ENCODE results near the gene NR5A2. TPM values are rescaled to one million over a fixed set of nuclear protein-coding genes. Genes with fewer than 3 reads are reported as not detected.

NR5A2 gene
- polyA plus RNA-seq: under 1 TPM; 0.31 to 0.37 TPM

GRCh38 chr1:200027264-200027823 lies at the start of gene NR5A2:
TSS of gene NR5A2 (plus strand) at chr1:200027710. CDS start at chr1:200027848, 138 bp downstream.
- no peak within 1 kb of the TSS for H3K27ac ChIP-seq (ENCODE audit: low read depth in 2 of 2, low read length in 1 of 2)
- peak within 1 kb of the TSS in 1 of 2 donors; percentile 46 for H3K4me3 ChIP-seq (ENCODE audit: low read depth in 1 of 2, low read length in 2 of 2)
- 65 to 86% methylated on average over 1 of the region's 1 CpG for WGBS, 2 donors

GRCh38 chr1:199978408-199978940 lies 49.0 kb upstream of the NR5A2 start:
- Histone ChIP-seq H3K27me3 (ENCODE audit: control insufficient read depth in 1 of 2, insufficient read depth in 2 of 2, low read length in 2 of 2) (no peaks in the 10 kb centered on the region), H3K9me3 (ENCODE audit: control insufficient read depth in 2 of 2, insufficient read depth in 1 of 2, low read depth in 1 of 2, low read length in 1 of 2) (no peaks in the 10 kb centered on the region), H3K4me1 (ENCODE audit: control insufficient read depth in 2 of 2, insufficient read depth in 2 of 2, low read length in 1 of 2) (no peaks in the 10 kb centered on the region), H3K4me3 (ENCODE audit: low read depth in 1 of 2, low read length in 2 of 2) (no peak overlapping the region), H3K27ac (ENCODE audit: low read depth in 2 of 2, low read length in 1 of 2) (no peak overlapping the region), H3K36me3 (ENCODE audit: control insufficient read depth in 2 of 2, insufficient read depth in 2 of 2, low read length in 1 of 2) (no peaks in the 10 kb centered on the region)
- 46 to 48% methylated on average over 7 of the region's 7 CpGs for WGBS, 2 donors

More at GRCh38 chr1:200027264-200027823, at the start of gene NR5A2:
- Histone ChIP-seq H3K9me3 (ENCODE audit: control insufficient read depth in 2 of 2, insufficient read depth in 1 of 2, low read depth in 1 of 2, low read length in 1 of 2) (no peaks in the 10 kb centered on the region), H3K36me3 (ENCODE audit: control insufficient read depth in 2 of 2, insufficient read depth in 2 of 2, low read length in 1 of 2) (no peaks in the 10 kb centered on the region), H3K4me1 (ENCODE audit: control insufficient read depth in 2 of 2, insufficient read depth in 2 of 2, low read length in 1 of 2) (peaks cover 3 to 5% of the 10 kb centered on the region in 2 donors), H3K27me3 (ENCODE audit: control insufficient read depth in 1 of 2, insufficient read depth in 2 of 2, low read length in 2 of 2) (peaks cover 3 to 13% of the 10 kb centered on the region in 2 donors)

- WGBS, 2 donors: 67 to 82% methylated on average over 1 of the region's 1 CpG
- Histone ChIP-seq H3K9me3 (ENCODE audit: control insufficient read depth in 2 of 2, insufficient read depth in 1 of 2, low read depth in 1 of 2, low read length in 1 of 2) (no peaks in the 10 kb centered on the region), H3K4me1 (ENCODE audit: control insufficient read depth in 2 of 2, insufficient read depth in 2 of 2, low read length in 1 of 2) (no peaks in the 10 kb centered on the region), H3K4me3 (ENCODE audit: low read depth in 1 of 2, low read length in 2 of 2) (no peak overlapping the region), H3K36me3 (ENCODE audit: control insufficient read depth in 2 of 2, insufficient read depth in 2 of 2, low read length in 1 of 2) (no peaks in the 10 kb centered on the region), H3K27me3 (ENCODE audit: control insufficient read depth in 1 of 2, insufficient read depth in 2 of 2, low read length in 2 of 2) (no peaks in the 10 kb centered on the region), H3K27ac (ENCODE audit: low read depth in 2 of 2, low read length in 1 of 2) (no peak overlapping the region)
Measured at GRCh38 chr1:199979071-199979470, 48.4 kb upstream of the NR5A2 start.

- Histone ChIP-seq H3K27ac (ENCODE audit: low read depth in 2 of 2, low read length in 1 of 2) (no peak overlapping the region), H3K4me3 (ENCODE audit: low read depth in 1 of 2, low read length in 2 of 2) (no peak overlapping the region), H3K9me3 (ENCODE audit: control insufficient read depth in 2 of 2, insufficient read depth in 1 of 2, low read depth in 1 of 2, low read length in 1 of 2) (no peaks in the 10 kb centered on the region), H3K36me3 (ENCODE audit: control insufficient read depth in 2 of 2, insufficient read depth in 2 of 2, low read length in 1 of 2) (no peaks in the 10 kb centered on the region), H3K27me3 (ENCODE audit: control insufficient read depth in 1 of 2, insufficient read depth in 2 of 2, low read length in 2 of 2) (no peaks in the 10 kb centered on the region), H3K4me1 (ENCODE audit: control insufficient read depth in 2 of 2, insufficient read depth in 2 of 2, low read length in 1 of 2) (no peaks in the 10 kb centered on the region)
- WGBS, 2 donors: 98 to 100% methylated on average over 1 of the region's 1 CpG
Measured at GRCh38 chr1:199981584-199981983, 45.9 kb upstream of the NR5A2 start.

GRCh38 chr1:199982606-199983005 lies 44.9 kb upstream of the NR5A2 start:
- 86 to 88% methylated on average over 6 of the region's 6 CpGs for WGBS, 2 donors
- no peaks in the 10 kb centered on the region for H3K27me3 ChIP-seq (ENCODE audit: control insufficient read depth in 1 of 2, insufficient read depth in 2 of 2, low read length in 2 of 2)
- H3K36me3 ChIP-seq (ENCODE audit: control insufficient read depth in 2 of 2, insufficient read depth in 2 of 2, low read length in 1 of 2): no peaks in the 10 kb centered on the region
- H3K27ac ChIP-seq (ENCODE audit: low read depth in 2 of 2, low read length in 1 of 2): no peak overlapping the region
- no peaks in the 10 kb centered on the region for H3K4me1 ChIP-seq (ENCODE audit: control insufficient read depth in 2 of 2, insufficient read depth in 2 of 2, low read length in 1 of 2)
- no peak overlapping the region for H3K4me3 ChIP-seq (ENCODE audit: low read depth in 1 of 2, low read length in 2 of 2)
- no peaks in the 10 kb centered on the region for H3K9me3 ChIP-seq (ENCODE audit: control insufficient read depth in 2 of 2, insufficient read depth in 1 of 2, low read depth in 1 of 2, low read length in 1 of 2)

- no peak overlapping the region for H3K27ac ChIP-seq (ENCODE audit: low read depth in 2 of 2, low read length in 1 of 2)
- H3K36me3 ChIP-seq (ENCODE audit: control insufficient read depth in 2 of 2, insufficient read depth in 2 of 2, low read length in 1 of 2): no peaks in the 10 kb centered on the region
- no peaks in the 10 kb centered on the region for H3K4me1 ChIP-seq (ENCODE audit: control insufficient read depth in 2 of 2, insufficient read depth in 2 of 2, low read length in 1 of 2)
- no peak overlapping the region for H3K4me3 ChIP-seq (ENCODE audit: low read depth in 1 of 2, low read length in 2 of 2)
- no peaks in the 10 kb centered on the region for H3K9me3 ChIP-seq (ENCODE audit: control insufficient read depth in 2 of 2, insufficient read depth in 1 of 2, low read depth in 1 of 2, low read length in 1 of 2)
- no peaks in the 10 kb centered on the region for H3K27me3 ChIP-seq (ENCODE audit: control insufficient read depth in 1 of 2, insufficient read depth in 2 of 2, low read length in 2 of 2)
- WGBS, 2 donors: 79 to 89% methylated on average over 3 of the region's 3 CpGs
Measured at GRCh38 chr1:199983531-199983930, 44.0 kb upstream of the NR5A2 start.

GRCh38 chr1:199995096-199995685 lies 32.3 kb upstream of the NR5A2 start:
- WGBS, 2 donors: 41 to 50% methylated on average over 3 of the region's 3 CpGs
- Histone ChIP-seq H3K27ac (ENCODE audit: low read depth in 2 of 2, low read length in 1 of 2) (no peak overlapping the region), H3K36me3 (ENCODE audit: control insufficient read depth in 2 of 2, insufficient read depth in 2 of 2, low read length in 1 of 2) (no peaks in the 10 kb centered on the region), H3K27me3 (ENCODE audit: control insufficient read depth in 1 of 2, insufficient read depth in 2 of 2, low read length in 2 of 2) (no peaks in the 10 kb centered on the region), H3K4me3 (ENCODE audit: low read depth in 1 of 2, low read length in 2 of 2) (no peak overlapping the region), H3K4me1 (ENCODE audit: control insufficient read depth in 2 of 2, insufficient read depth in 2 of 2, low read length in 1 of 2) (no peaks in the 10 kb centered on the region), H3K9me3 (ENCODE audit: control insufficient read depth in 2 of 2, insufficient read depth in 1 of 2, low read depth in 1 of 2, low read length in 1 of 2) (no peaks in the 10 kb centered on the region)

GRCh38 chr1:200005165-200005564 lies 22.3 kb upstream of the NR5A2 start:
- H3K27me3 ChIP-seq (ENCODE audit: control insufficient read depth in 1 of 2, insufficient read depth in 2 of 2, low read length in 2 of 2): no peaks in the 10 kb centered on the region
- H3K4me1 ChIP-seq (ENCODE audit: control insufficient read depth in 2 of 2, insufficient read depth in 2 of 2, low read length in 1 of 2): no peaks in the 10 kb centered on the region
- no peaks in the 10 kb centered on the region for H3K9me3 ChIP-seq (ENCODE audit: control insufficient read depth in 2 of 2, insufficient read depth in 1 of 2, low read depth in 1 of 2, low read length in 1 of 2)
- H3K27ac ChIP-seq (ENCODE audit: low read depth in 2 of 2, low read length in 1 of 2): no peak overlapping the region
- WGBS, 2 donors: 90 to 92% methylated on average over 6 of the region's 6 CpGs
- no peaks in the 10 kb centered on the region for H3K36me3 ChIP-seq (ENCODE audit: control insufficient read depth in 2 of 2, insufficient read depth in 2 of 2, low read length in 1 of 2)
- H3K4me3 ChIP-seq (ENCODE audit: low read depth in 1 of 2, low read length in 2 of 2): no peak overlapping the region

- 61 to 80% methylated on average over 3 of the region's 3 CpGs for WGBS, 2 donors
- no peak overlapping the region for H3K27ac ChIP-seq (ENCODE audit: low read depth in 2 of 2, low read length in 1 of 2)
Measured at GRCh38 chr1:200006711-200007110, 20.8 kb upstream of the NR5A2 start.

GRCh38 chr1:200015811-200016210 lies 11.7 kb upstream of the NR5A2 start:
- Histone ChIP-seq H3K36me3 (ENCODE audit: control insufficient read depth in 2 of 2, insufficient read depth in 2 of 2, low read length in 1 of 2) (no peaks in the 10 kb centered on the region), H3K4me1 (ENCODE audit: control insufficient read depth in 2 of 2, insufficient read depth in 2 of 2, low read length in 1 of 2) (no peaks in the 10 kb centered on the region), H3K27ac (ENCODE audit: low read depth in 2 of 2, low read length in 1 of 2) (no peak overlapping the region), H3K27me3 (ENCODE audit: control insufficient read depth in 1 of 2, insufficient read depth in 2 of 2, low read length in 2 of 2) (no peaks in the 10 kb centered on the region), H3K9me3 (ENCODE audit: control insufficient read depth in 2 of 2, insufficient read depth in 1 of 2, low read depth in 1 of 2, low read length in 1 of 2) (no peaks in the 10 kb centered on the region), H3K4me3 (ENCODE audit: low read depth in 1 of 2, low read length in 2 of 2) (no peak overlapping the region)
- WGBS, 2 donors: 42 to 56% methylated on average over 2 of the region's 2 CpGs

More at GRCh38 chr1:200006711-200007110, 20.8 kb upstream of the NR5A2 start:
- no peaks in the 10 kb centered on the region for H3K27me3 ChIP-seq (ENCODE audit: control insufficient read depth in 1 of 2, insufficient read depth in 2 of 2, low read length in 2 of 2)
- no peak overlapping the region for H3K4me3 ChIP-seq (ENCODE audit: low read depth in 1 of 2, low read length in 2 of 2)
- no peaks in the 10 kb centered on the region for H3K4me1 ChIP-seq (ENCODE audit: control insufficient read depth in 2 of 2, insufficient read depth in 2 of 2, low read length in 1 of 2)
- H3K9me3 ChIP-seq (ENCODE audit: control insufficient read depth in 2 of 2, insufficient read depth in 1 of 2, low read depth in 1 of 2, low read length in 1 of 2): no peaks in the 10 kb centered on the region
- H3K36me3 ChIP-seq (ENCODE audit: control insufficient read depth in 2 of 2, insufficient read depth in 2 of 2, low read length in 1 of 2): no peaks in the 10 kb centered on the region

Measured in esophagus (tissue), 2 donors.